ENCODE results near the gene CREBRF. TPM values are rescaled to one million over a fixed set of nuclear protein-coding genes. Genes with fewer than 3 reads are reported as not detected.

The CREBRF gene
- total and polyA plus RNA-seq, 9 of the 15 experiments (the other 6 are each of a cell fraction or from before 2014, with no cell fraction given) = 1.1 to 4.9 (median 2.9) TPM

DNA sequence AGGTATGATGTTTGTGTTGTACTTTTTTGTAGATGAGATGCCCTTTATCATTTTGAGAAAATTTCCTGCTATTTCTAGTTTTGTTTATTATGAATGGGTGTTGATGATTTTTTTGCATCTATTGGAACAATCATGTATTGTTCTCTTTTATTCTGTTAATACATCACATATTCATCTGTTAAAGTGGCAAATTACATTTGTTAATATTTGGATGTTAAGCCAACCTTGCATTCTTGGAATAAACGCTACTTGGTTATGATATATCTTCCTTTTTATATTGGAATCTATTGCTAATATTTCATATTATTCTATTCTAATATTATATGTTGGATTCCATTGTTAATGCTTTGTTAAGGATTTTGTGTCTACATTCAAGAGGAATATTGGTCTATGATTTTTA lies 63.6 kb downstream of the CREBRF start (continued):
- TF ChIP-seq, protein P1, sequence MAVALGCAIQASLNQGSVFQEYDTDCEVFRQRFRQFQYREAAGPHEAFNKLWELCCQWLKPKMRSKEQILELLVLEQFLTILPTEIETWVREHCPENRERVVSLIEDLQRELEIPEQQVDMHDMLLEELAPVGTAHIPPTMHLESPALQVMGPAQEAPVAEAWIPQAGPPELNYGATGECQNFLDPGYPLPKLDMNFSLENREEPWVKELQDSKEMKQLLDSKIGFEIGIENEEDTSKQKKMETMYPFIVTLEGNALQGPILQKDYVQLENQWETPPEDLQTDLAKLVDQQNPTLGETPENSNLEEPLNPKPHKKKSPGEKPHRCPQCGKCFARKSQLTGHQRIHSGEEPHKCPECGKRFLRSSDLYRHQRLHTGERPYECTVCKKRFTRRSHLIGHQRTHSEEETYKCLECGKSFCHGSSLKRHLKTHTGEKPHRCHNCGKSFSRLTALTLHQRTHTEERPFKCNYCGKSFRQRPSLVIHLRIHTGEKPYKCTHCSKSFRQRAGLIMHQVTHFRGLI (CRISPR knock-in tag; IDR thresholded peaks at IDR 0.05) = no peak
- no peak for TF ChIP-seq SRSF3 (IDR thresholded peaks at IDR 0.05; ENCODE audit: insufficient read depth, low read length)

GRCh38 chr5:173123416-173123815 lies 67.3 kb downstream of the CREBRF start:
- CTCF ChIA-PET (ENCODE audit: low intra/inter-chr PET ratio) = no interaction called here
- Histone ChIP-seq H2AFZ (ENCODE audit: low read depth, low read length) (no peak overlapping the region), H3K79me2 (ENCODE audit: control insufficient read depth, insufficient read depth, low read length) (no peaks in the 10 kb centered on the region), H3K4me2 (ENCODE audit: insufficient read depth, low read length) (no peak overlapping the region), H3K4me3 (no peak overlapping the region), H4K20me1 (replicated peaks; ENCODE audit: control insufficient read depth, insufficient read depth, low read length) (no peaks in the 10 kb centered on the region), H3K9ac (ENCODE audit: insufficient read depth in 1 of 2, low read depth in 2 of 2, low read length in 2 of 2) (no peak overlapping the region), H3K27ac (ENCODE audit: extremely low read depth, low read depth, low read length) (no peak overlapping the region), H3K9me1 (ENCODE audit: control insufficient read depth, insufficient read depth, low read length) (no peaks in the 10 kb centered on the region), H3K36me3 (ENCODE audit: control insufficient read depth, insufficient read depth, low read length) (no peaks in the 10 kb centered on the region), H3K27me3 (ENCODE audit: control insufficient read depth in 2 of 2, insufficient read depth in 2 of 2, low read length in 2 of 2) (no peaks in the 10 kb centered on the region), H3K4me1 (replicated peaks in 1 of 2; ENCODE audit: control insufficient read depth in 2 of 2, insufficient read depth in 2 of 2, low read length in 2 of 2) (no peaks in the 10 kb centered on the region), H3K9me3 (replicated peaks; ENCODE audit: control insufficient read depth, insufficient read depth, low read depth, low read length) (no peaks in the 10 kb centered on the region; the same call in 1 of the 2 replicates)
- POLR2A ChIA-PET = interaction anchor here (0.8 kb wide), 1 partner anchor 108 kb away, joined by 3 read pairs; no protein-coding TSS in a partner anchor
- 23% methylated on average over 3 of the region's 3 CpGs for WGBS (ENCODE audit: insufficient coverage, low coverage, missing lambda C conversion rate)
- no peak for FAIRE-seq
- in situ Hi-C loops (cut with MboI) = no loop called here
- BruUV-seq (replicated peaks) = no TSS peak
- no peak for DNase-seq (ENCODE audit: extremely low read depth in 1 of 4, low spot score in 3 of 4)
- intact Hi-C loops (cut with micrococcal nuclease) = no loop called here
- no peak for ATAC-seq
- TF ChIP-seq, protein P2, sequence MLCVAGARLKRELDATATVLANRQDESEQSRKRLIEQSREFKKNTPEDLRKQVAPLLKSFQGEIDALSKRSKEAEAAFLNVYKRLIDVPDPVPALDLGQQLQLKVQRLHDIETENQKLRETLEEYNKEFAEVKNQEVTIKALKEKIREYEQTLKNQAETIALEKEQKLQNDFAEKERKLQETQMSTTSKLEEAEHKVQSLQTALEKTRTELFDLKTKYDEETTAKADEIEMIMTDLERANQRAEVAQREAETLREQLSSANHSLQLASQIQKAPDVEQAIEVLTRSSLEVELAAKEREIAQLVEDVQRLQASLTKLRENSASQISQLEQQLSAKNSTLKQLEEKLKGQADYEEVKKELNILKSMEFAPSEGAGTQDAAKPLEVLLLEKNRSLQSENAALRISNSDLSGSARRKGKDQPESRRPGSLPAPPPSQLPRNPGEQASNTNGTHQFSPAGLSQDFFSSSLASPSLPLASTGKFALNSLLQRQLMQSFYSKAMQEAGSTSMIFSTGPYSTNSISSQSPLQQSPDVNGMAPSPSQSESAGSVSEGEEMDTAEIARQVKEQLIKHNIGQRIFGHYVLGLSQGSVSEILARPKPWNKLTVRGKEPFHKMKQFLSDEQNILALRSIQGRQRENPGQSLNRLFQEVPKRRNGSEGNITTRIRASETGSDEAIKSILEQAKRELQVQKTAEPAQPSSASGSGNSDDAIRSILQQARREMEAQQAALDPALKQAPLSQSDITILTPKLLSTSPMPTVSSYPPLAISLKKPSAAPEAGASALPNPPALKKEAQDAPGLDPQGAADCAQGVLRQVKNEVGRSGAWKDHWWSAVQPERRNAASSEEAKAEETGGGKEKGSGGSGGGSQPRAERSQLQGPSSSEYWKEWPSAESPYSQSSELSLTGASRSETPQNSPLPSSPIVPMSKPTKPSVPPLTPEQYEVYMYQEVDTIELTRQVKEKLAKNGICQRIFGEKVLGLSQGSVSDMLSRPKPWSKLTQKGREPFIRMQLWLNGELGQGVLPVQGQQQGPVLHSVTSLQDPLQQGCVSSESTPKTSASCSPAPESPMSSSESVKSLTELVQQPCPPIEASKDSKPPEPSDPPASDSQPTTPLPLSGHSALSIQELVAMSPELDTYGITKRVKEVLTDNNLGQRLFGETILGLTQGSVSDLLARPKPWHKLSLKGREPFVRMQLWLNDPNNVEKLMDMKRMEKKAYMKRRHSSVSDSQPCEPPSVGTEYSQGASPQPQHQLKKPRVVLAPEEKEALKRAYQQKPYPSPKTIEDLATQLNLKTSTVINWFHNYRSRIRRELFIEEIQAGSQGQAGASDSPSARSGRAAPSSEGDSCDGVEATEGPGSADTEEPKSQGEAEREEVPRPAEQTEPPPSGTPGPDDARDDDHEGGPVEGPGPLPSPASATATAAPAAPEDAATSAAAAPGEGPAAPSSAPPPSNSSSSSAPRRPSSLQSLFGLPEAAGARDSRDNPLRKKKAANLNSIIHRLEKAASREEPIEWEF (CRISPR knock-in tag; IDR thresholded peaks at IDR 0.05) = no peak
- no peak for TF ChIP-seq ZBTB49 (CRISPR knock-in tag; IDR thresholded peaks at IDR 0.05; ENCODE audit: borderline replicate concordance)
- no peak for TF ChIP-seq ZNF655 (CRISPR knock-in tag; IDR thresholded peaks at IDR 0.05)
- TF ChIP-seq NUFIP1 (IDR thresholded peaks at IDR 0.05; ENCODE audit: partially characterized antibody) = no peak
